DOHH2 (cell line): Measurements from ENCODE around the gene DEF6.

ENCODE experiments used
- H3F3A ChIP-seq: fragments of 200-600 bp; sonication (generic), shearing (Covaris generic); 2 replicates; pipeline ENCODE4 v1.6.0; 2016; ENCODE audit warnings: antibody characterized with exemption, mild to moderate bottlenecking; ENCODE audit not compliant: control insufficient read depth, insufficient read depth
- H3K27ac ChIP-seq: fragments of 200-600 bp; sonication (generic); 2 replicates; pipeline ENCODE4 v1.5.1; 2014; ENCODE audit warnings: low read depth, mild to moderate bottlenecking, low read length, moderate library complexity
- H3K27me3 ChIP-seq: fragments of 200-600 bp; sonication (generic); 2 replicates; pipeline ENCODE4 v1.6.1; 2014; ENCODE audit warnings: mild to moderate bottlenecking, low read length, mixed read lengths; ENCODE audit not compliant: control insufficient read depth
- H3K36me3 ChIP-seq: fragments of 200-600 bp; sonication (generic); 2 replicates; pipeline ENCODE4 v1.6.1; 2014; ENCODE audit warnings: mild to moderate bottlenecking, low read length, moderate library complexity, mixed read lengths; ENCODE audit not compliant: control insufficient read depth
- H3K4me1 ChIP-seq: fragments of 200-600 bp; sonication (generic); 2 replicates; pipeline ENCODE4 v1.6.1; 2014; ENCODE audit warnings: mild to moderate bottlenecking, low read length, mixed read lengths; ENCODE audit not compliant: control insufficient read depth
- H3K4me2 ChIP-seq: fragments of 200-600 bp; sonication (generic); 2 replicates; pipeline ENCODE4 v1.6.0; 2014; ENCODE audit warnings: mild to moderate bottlenecking, low read length, moderate library complexity
- H3K4me3 ChIP-seq: fragments of 200-600 bp; sonication (generic); 2 replicates; pipeline ENCODE4 v1.5.1; 2014; ENCODE audit warnings: mild to moderate bottlenecking, low read length, mixed read lengths
- H3K79me2 ChIP-seq: fragments of 200-600 bp; sonication (generic); 2 replicates; pipeline ENCODE4 v1.6.1; 2014; ENCODE audit warnings: mild to moderate bottlenecking, low read length, mixed read lengths; ENCODE audit not compliant: control insufficient read depth
- H3K9me2 ChIP-seq: fragments of 200-600 bp; sonication (generic); replicated peaks from 2 replicates; pipeline ENCODE4 v1.6.1; 2014; ENCODE audit warnings: mild to moderate bottlenecking, low read length, mixed read lengths; ENCODE audit not compliant: control insufficient read depth
- H3K9me3 ChIP-seq: fragments of 200-600 bp; sonication (generic); 2 replicates; pipeline ENCODE4 v1.6.1; 2014; ENCODE audit warnings: antibody characterized with exemption, low read length, mixed read lengths; ENCODE audit not compliant: control insufficient read depth, insufficient read depth
- H4K20me1 ChIP-seq: fragments of 200-600 bp; sonication (generic); 2 replicates; pipeline ENCODE4 v1.6.0; 2014; ENCODE audit warnings: low read depth, mild to moderate bottlenecking, antibody characterized with exemption, low read length, moderate library complexity; ENCODE audit not compliant: control insufficient read depth, insufficient read depth
- CTCF ChIP-seq: fragments of 200-600 bp; sonication (generic); IDR thresholded peaks from one replicate; pipeline ENCODE4 v1.5.1; 2014; ENCODE audit warnings: antibody characterized with exemption, mild to moderate bottlenecking, low read depth, low read length; ENCODE audit not compliant: poor library complexity, severe bottlenecking
- EZH2phosphoT487 ChIP-seq: fragments of 200-600 bp; sonication (generic); IDR thresholded peaks from 2 replicates; pipeline ENCODE4 v1.6.1; 2017; ENCODE audit warnings: borderline replicate concordance, mild to moderate bottlenecking, antibody characterized with exemption, low read length, moderate library complexity, mixed read lengths

Gene DEF6

DNA sequence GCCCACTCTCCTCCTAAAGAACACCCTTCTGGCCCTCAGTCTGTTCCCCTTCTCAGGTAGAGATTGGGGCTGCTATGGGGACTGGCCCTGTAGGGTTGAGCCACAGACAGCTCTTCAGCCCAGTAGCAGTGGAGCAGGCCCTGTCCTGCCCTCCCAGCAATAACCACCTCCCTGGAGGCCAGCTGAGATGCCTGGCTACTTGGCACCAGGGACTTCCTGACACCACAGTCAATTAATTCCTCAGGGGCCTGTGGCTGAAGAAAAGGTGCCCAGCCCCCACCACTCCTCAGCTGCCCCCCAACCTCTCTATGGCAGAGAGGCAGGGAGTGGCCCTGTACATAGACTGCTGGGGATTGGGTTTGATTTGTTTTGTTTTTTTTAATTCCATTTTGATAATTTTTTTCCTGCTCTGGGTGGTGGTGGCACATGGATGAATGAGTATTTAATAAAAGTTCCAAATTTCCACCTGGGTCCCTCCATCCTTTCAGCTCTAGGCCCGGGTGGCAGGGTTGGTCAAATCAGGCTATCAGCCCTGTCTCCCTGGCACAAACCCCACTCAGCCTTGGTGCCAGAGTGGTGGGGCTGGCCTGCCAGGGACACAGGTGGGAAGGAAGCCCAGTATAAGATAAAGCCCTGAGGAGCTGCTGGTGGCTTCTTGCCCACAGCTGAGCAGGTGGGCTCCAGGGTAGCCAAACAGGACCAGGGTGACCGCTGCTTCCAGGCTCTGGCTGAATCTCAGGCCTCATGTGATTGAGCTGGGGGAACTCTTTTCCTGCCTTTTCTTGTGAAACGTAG is 1.9 kb upstream of the DEF6 start:
- H3K4me2 ChIP-seq: no peak overlapping the region
- H3K27me3 ChIP-seq: no peaks in the 10 kb centered on the region
- peaks cover 11% of the 10 kb centered on the region for H3F3A ChIP-seq
- H3K36me3 ChIP-seq: peaks cover 49% of the 10 kb centered on the region
- no peak overlapping the region for H3K27ac ChIP-seq
- H3K9me3 ChIP-seq: no peaks in the 10 kb centered on the region
- no peaks in the 10 kb centered on the region for H4K20me1 ChIP-seq
- H3K79me2 ChIP-seq: peaks cover 31% of the 10 kb centered on the region
- H3K4me3 ChIP-seq: no peak overlapping the region
- H3K9me2 ChIP-seq: no peaks in the 10 kb centered on the region
- H3K4me1 ChIP-seq: peaks cover 54% of the 10 kb centered on the region
- TF ChIP-seq EZH2phosphoT487 (no peak), CTCF (no peak)

GRCh38 chr6:35296931-35297600 is 552 bp upstream of the DEF6 start:
- H3K9me2 ChIP-seq: no peaks in the 10 kb centered on the region
- H3K4me1 ChIP-seq: peaks cover 58% of the 10 kb centered on the region
- peaks cover 37% of the 10 kb centered on the region for H3K79me2 ChIP-seq
- H4K20me1 ChIP-seq: no peaks in the 10 kb centered on the region
- H3K4me2 ChIP-seq: peak overlapping the region; percentile 95
- H3F3A ChIP-seq: peaks cover 13% of the 10 kb centered on the region
- peak overlapping the region; percentile 91 for H3K4me3 ChIP-seq
- no peak for TF ChIP-seq CTCF
- TF ChIP-seq EZH2phosphoT487: no peak
- H3K9me3 ChIP-seq: no peaks in the 10 kb centered on the region
- peaks cover 38% of the 10 kb centered on the region for H3K36me3 ChIP-seq
- peak overlapping the region; percentile 86 for H3K27ac ChIP-seq
- no peaks in the 10 kb centered on the region for H3K27me3 ChIP-seq

DNA sequence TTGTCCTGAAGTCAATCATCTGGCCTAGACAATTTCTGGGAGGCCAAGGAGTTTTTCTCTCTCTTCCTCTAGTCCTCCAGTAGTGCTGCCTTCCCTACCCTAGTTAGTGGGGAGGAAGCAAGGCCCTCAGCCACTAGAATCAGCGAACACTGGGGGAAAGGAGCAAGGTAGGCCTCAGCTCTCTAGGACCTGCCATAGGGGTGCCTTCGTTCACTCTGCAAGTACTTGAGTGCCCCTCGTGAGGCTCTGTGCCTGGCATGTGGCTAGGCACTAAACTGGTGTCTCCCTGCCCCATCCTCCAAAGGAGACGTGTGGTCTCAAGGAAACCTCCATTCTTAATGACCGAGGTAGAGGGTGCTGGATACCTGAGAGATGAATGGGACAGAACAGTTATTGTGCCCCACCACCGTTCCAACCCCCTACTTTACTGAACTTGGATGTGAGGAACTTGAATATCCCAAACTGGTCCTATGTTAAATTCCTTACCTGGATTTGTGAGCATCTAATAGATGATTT is 1.1 kb downstream of the DEF6 start:
- peaks cover 46% of the 10 kb centered on the region for H3K36me3 ChIP-seq
- peak overlapping the region; percentile 86 for H3K27ac ChIP-seq
- peaks cover 65% of the 10 kb centered on the region for H3K4me1 ChIP-seq

More for the DNA sequence above, 1.1 kb downstream of the DEF6 start:
- Histone ChIP-seq H3F3A (peaks cover 19% of the 10 kb centered on the region), H3K27me3 (no peaks in the 10 kb centered on the region), H4K20me1 (no peaks in the 10 kb centered on the region), H3K9me2 (no peaks in the 10 kb centered on the region), H3K9me3 (no peaks in the 10 kb centered on the region), H3K4me2 (peak overlapping the region; percentile 95), H3K79me2 (peaks cover 52% of the 10 kb centered on the region), H3K4me3 (peak overlapping the region; percentile 91)
- TF ChIP-seq EZH2phosphoT487 (no peak), CTCF (no peak)
